ENCODE data around the gene TRAPPC13. TPM values are rescaled to one million over a fixed set of nuclear protein-coding genes. Genes with fewer than 3 reads are reported as not detected.

Gene TRAPPC13
- total RNA-seq, 4 donors from 2014 or later, result 15.8 to 22.9 (median 19.5) TPM

DNA sequence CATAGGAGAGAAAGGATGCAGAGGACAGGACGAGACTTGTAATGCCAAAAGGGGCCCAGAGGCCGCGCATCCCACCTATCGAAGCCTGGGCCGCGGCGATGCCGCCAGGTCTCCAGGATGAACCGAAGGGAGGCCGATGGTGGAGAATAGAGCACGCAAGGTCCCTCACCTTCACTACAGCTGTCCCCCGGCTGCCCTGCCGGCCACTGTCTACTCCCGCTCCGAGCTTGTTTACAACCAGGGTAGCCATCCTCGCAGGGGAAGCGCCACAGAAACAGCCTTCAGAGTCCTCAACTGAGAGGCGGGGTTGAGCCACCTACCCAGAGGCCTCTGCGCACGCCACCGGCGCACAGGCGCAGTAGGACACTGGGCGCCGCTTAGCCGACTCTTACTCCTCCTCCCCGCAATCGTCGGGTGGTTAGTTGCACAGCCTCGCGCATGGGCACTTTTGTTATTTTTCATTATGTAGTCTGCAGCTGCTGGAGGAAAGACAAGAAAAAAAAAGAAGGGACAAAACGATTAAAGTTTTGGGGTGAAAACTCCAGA lies 729 bp upstream of the TRAPPC13 start, which contains the start of gene TRIM23:
Gene TRIM23 (minus strand): TSS at position 309 of the 546 bp plus-strand sequence. CDS start 59 bp downstream, at position 250.
- TF ChIP-seq, protein P1, sequence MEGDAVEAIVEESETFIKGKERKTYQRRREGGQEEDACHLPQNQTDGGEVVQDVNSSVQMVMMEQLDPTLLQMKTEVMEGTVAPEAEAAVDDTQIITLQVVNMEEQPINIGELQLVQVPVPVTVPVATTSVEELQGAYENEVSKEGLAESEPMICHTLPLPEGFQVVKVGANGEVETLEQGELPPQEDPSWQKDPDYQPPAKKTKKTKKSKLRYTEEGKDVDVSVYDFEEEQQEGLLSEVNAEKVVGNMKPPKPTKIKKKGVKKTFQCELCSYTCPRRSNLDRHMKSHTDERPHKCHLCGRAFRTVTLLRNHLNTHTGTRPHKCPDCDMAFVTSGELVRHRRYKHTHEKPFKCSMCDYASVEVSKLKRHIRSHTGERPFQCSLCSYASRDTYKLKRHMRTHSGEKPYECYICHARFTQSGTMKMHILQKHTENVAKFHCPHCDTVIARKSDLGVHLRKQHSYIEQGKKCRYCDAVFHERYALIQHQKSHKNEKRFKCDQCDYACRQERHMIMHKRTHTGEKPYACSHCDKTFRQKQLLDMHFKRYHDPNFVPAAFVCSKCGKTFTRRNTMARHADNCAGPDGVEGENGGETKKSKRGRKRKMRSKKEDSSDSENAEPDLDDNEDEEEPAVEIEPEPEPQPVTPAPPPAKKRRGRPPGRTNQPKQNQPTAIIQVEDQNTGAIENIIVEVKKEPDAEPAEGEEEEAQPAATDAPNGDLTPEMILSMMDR (IDR thresholded peaks at IDR 0.05; ENCODE audit: low read depth), result no peak

DNA sequence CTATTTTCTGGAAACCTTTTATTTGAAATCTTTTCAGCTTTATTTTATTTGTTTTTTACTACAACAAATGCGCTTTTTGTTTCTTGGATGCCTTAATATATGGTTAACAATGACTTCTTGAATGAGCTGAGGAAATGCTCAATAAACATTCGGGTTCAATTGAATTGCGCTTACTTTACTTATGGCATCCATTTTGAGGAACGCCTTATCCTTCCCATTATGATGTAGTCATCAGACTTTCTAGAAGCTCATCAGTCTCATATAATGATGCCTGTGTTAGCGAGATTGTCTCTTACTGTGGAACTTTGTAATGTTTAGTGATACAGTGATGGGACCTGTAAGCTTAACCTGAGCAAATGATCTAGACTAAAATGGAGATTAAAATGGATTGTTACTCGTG lies 916 bp downstream of the TRAPPC13 start:
- TF ChIP-seq, protein P1 (IDR thresholded peaks at IDR 0.05; ENCODE audit: low read depth), result no peak

DNA sequence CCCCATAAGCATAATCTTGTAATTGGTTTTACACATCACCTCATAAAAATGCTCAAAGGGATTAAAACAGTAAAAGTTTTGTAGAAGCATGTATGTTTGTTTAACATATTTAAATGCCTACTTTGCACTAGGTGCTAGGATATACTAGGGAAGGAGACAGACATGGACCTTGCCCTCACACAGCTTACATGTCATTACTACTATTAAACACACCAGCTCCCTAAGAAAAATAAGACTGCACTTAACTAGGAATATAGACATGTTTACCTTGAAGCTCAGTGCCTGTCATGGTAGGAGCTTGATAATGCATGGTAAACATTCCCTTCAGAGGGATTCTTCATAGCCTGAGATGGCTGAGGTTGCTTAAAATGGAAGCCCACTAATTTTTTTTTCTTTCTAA lies 6.2 kb downstream of the TRAPPC13 start:
- TF ChIP-seq, protein P1 (IDR thresholded peaks at IDR 0.05; ENCODE audit: low read depth), result no peak

DNA sequence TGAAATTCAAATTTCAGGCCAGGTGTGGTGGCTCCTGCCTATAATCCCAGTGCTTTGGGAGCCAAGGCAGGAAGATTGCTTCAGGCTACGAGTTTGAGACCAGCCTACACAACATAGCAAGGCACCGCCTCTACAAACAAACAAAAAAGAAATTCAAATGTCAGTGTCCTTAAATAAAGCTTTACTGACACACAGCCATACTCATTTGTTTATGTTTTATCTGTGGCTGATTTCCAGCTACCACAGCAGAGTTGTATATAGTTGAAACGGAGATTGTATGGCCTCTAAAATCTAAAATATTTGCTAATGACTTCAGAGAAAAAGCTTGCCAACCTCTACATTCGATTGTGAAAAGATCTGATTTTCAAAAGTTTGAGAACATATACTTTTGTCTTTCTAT lies 15.4 kb downstream of the TRAPPC13 start:
- TF ChIP-seq, protein P1 (IDR thresholded peaks at IDR 0.05; ENCODE audit: low read depth), result no peak

GRCh38 chr5:65646938-65647337 lies 22.1 kb downstream of the TRAPPC13 start:
- TF ChIP-seq, protein P1 (IDR thresholded peaks at IDR 0.05; ENCODE audit: low read depth), result no peak

- TF ChIP-seq, protein P1 (IDR thresholded peaks at IDR 0.05; ENCODE audit: low read depth), result no peak
These were observed 23.1 kb downstream of the TRAPPC13 start for GRCh38 chr5:65647941-65648340.

DNA sequence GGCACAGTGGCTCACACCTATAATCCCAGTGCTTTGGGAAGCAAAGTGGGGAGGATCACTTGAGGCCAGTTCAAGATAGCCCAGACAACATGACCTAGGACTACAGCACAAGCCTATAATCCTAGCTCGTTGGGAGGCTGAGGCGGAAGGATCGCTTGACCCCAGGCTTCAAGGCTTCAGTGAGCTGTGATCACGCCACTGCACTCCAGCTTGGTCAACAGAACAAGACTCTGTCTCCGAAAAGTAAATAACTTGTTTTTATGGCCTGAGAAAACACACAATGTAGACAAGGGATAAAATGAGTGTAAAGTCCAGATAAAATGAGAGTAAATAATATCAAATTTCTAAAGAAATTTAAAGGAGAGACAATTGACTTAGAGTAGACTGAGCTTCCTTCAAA lies 26.3 kb downstream of the TRAPPC13 start:
- TF ChIP-seq, protein P1 (IDR thresholded peaks at IDR 0.05; ENCODE audit: low read depth), result no peak

All from subcutaneous adipose tissue (tissue), 4 donors.